ENCODE data around the gene DLGAP1.

DLGAP1 gene

GRCh38 chr18:3538954-3539617 is 916.0 kb downstream of the DLGAP1 start:
- H3K9ac ChIP-seq (ENCODE audit: low read depth in 1 of 2, low read length in 2 of 2): no peak overlapping the region
- H3K27me3 ChIP-seq (ENCODE audit: control insufficient read depth in 1 of 2, insufficient read depth in 2 of 2, low read length in 2 of 2): no peaks in the 10 kb centered on the region
- peaks cover 0 to 15% of the 10 kb centered on the region in 2 donors for H3K4me1 ChIP-seq (ENCODE audit: control insufficient read depth in 1 of 2, insufficient read depth in 2 of 2, low read length in 2 of 2)
- no peaks in the 10 kb centered on the region for H3K9me3 ChIP-seq (ENCODE audit: control insufficient read depth in 1 of 2, low read length in 2 of 2)
- no peaks in the 10 kb centered on the region for H3K36me3 ChIP-seq (ENCODE audit: control insufficient read depth in 1 of 2, insufficient read depth in 2 of 2, low read length in 2 of 2)
- no peak overlapping the region for H3K27ac ChIP-seq (ENCODE audit: low read depth, low read length)
- no peak overlapping the region for H3K4me3 ChIP-seq (ENCODE audit: low read depth in 1 of 2, low read length in 2 of 2)

- peaks cover 0 to 15% of the 10 kb centered on the region in 2 donors for H3K4me1 ChIP-seq (ENCODE audit: control insufficient read depth in 1 of 2, insufficient read depth in 2 of 2, low read length in 2 of 2)
- H3K9ac ChIP-seq (ENCODE audit: low read depth in 1 of 2, low read length in 2 of 2): no peak overlapping the region
- no peaks in the 10 kb centered on the region for H3K27me3 ChIP-seq (ENCODE audit: control insufficient read depth in 1 of 2, insufficient read depth in 2 of 2, low read length in 2 of 2)
- H3K4me3 ChIP-seq (ENCODE audit: low read depth in 1 of 2, low read length in 2 of 2): no peak overlapping the region
- H3K27ac ChIP-seq (ENCODE audit: low read depth, low read length): no peak overlapping the region
- no peaks in the 10 kb centered on the region for H3K36me3 ChIP-seq (ENCODE audit: control insufficient read depth in 1 of 2, insufficient read depth in 2 of 2, low read length in 2 of 2)
- no peaks in the 10 kb centered on the region for H3K9me3 ChIP-seq (ENCODE audit: control insufficient read depth in 1 of 2, low read length in 2 of 2)
Measured at GRCh38 chr18:3538456-3538855, 916.7 kb downstream of the DLGAP1 start.

GRCh38 chr18:3530807-3531206 is 924.3 kb downstream of the DLGAP1 start:
- H3K9me3 ChIP-seq (ENCODE audit: control insufficient read depth in 1 of 2, low read length in 2 of 2): no peaks in the 10 kb centered on the region
- no peak overlapping the region for H3K27ac ChIP-seq (ENCODE audit: low read depth, low read length)
- H3K36me3 ChIP-seq (ENCODE audit: control insufficient read depth in 1 of 2, insufficient read depth in 2 of 2, low read length in 2 of 2): no peaks in the 10 kb centered on the region
- no peaks in the 10 kb centered on the region for H3K27me3 ChIP-seq (ENCODE audit: control insufficient read depth in 1 of 2, insufficient read depth in 2 of 2, low read length in 2 of 2)
- H3K4me1 ChIP-seq (ENCODE audit: control insufficient read depth in 1 of 2, insufficient read depth in 2 of 2, low read length in 2 of 2): peaks cover 0 to 8% of the 10 kb centered on the region in 2 donors
- H3K9ac ChIP-seq (ENCODE audit: low read depth in 1 of 2, low read length in 2 of 2): no peak overlapping the region
- no peak overlapping the region for H3K4me3 ChIP-seq (ENCODE audit: low read depth in 1 of 2, low read length in 2 of 2)

GRCh38 chr18:3529601-3530000 is 925.5 kb downstream of the DLGAP1 start:
- H3K36me3 ChIP-seq (ENCODE audit: control insufficient read depth in 1 of 2, insufficient read depth in 2 of 2, low read length in 2 of 2): no peaks in the 10 kb centered on the region
- no peak overlapping the region for H3K4me3 ChIP-seq (ENCODE audit: low read depth in 1 of 2, low read length in 2 of 2)
- H3K4me1 ChIP-seq (ENCODE audit: control insufficient read depth in 1 of 2, insufficient read depth in 2 of 2, low read length in 2 of 2): peaks cover 0 to 8% of the 10 kb centered on the region in 2 donors
- H3K9ac ChIP-seq (ENCODE audit: low read depth in 1 of 2, low read length in 2 of 2): no peak overlapping the region
- H3K27me3 ChIP-seq (ENCODE audit: control insufficient read depth in 1 of 2, insufficient read depth in 2 of 2, low read length in 2 of 2): no peaks in the 10 kb centered on the region
- H3K9me3 ChIP-seq (ENCODE audit: control insufficient read depth in 1 of 2, low read length in 2 of 2): no peaks in the 10 kb centered on the region
- no peak overlapping the region for H3K27ac ChIP-seq (ENCODE audit: low read depth, low read length)

- no peak overlapping the region for H3K27ac ChIP-seq (ENCODE audit: low read depth, low read length)
Measured at GRCh38 chr18:3529077-3529476, 926.0 kb downstream of the DLGAP1 start.

GRCh38 chr18:3528231-3528630 is 926.9 kb downstream of the DLGAP1 start:
- H3K4me1 ChIP-seq (ENCODE audit: control insufficient read depth in 1 of 2, insufficient read depth in 2 of 2, low read length in 2 of 2): peaks cover 0 to 8% of the 10 kb centered on the region in 2 donors
- no peaks in the 10 kb centered on the region for H3K36me3 ChIP-seq (ENCODE audit: control insufficient read depth in 1 of 2, insufficient read depth in 2 of 2, low read length in 2 of 2)
- H3K9me3 ChIP-seq (ENCODE audit: control insufficient read depth in 1 of 2, low read length in 2 of 2): no peaks in the 10 kb centered on the region
- no peaks in the 10 kb centered on the region for H3K27me3 ChIP-seq (ENCODE audit: control insufficient read depth in 1 of 2, insufficient read depth in 2 of 2, low read length in 2 of 2)
- no peak overlapping the region for H3K4me3 ChIP-seq (ENCODE audit: low read depth in 1 of 2, low read length in 2 of 2)
- no peak overlapping the region for H3K27ac ChIP-seq (ENCODE audit: low read depth, low read length)
- H3K9ac ChIP-seq (ENCODE audit: low read depth in 1 of 2, low read length in 2 of 2): no peak overlapping the region

More at GRCh38 chr18:3529077-3529476, 926.0 kb downstream of the DLGAP1 start:
- H3K4me3 ChIP-seq (ENCODE audit: low read depth in 1 of 2, low read length in 2 of 2): no peak overlapping the region
- no peaks in the 10 kb centered on the region for H3K27me3 ChIP-seq (ENCODE audit: control insufficient read depth in 1 of 2, insufficient read depth in 2 of 2, low read length in 2 of 2)
- H3K4me1 ChIP-seq (ENCODE audit: control insufficient read depth in 1 of 2, insufficient read depth in 2 of 2, low read length in 2 of 2): peaks cover 0 to 8% of the 10 kb centered on the region in 2 donors
- H3K9me3 ChIP-seq (ENCODE audit: control insufficient read depth in 1 of 2, low read length in 2 of 2): no peaks in the 10 kb centered on the region
- H3K9ac ChIP-seq (ENCODE audit: low read depth in 1 of 2, low read length in 2 of 2): no peak overlapping the region
- no peaks in the 10 kb centered on the region for H3K36me3 ChIP-seq (ENCODE audit: control insufficient read depth in 1 of 2, insufficient read depth in 2 of 2, low read length in 2 of 2)

GRCh38 chr18:3526421-3527354 is 928.4 kb downstream of the DLGAP1 start:
- Histone ChIP-seq H3K36me3 (ENCODE audit: control insufficient read depth in 1 of 2, insufficient read depth in 2 of 2, low read length in 2 of 2) (no peaks in the 10 kb centered on the region), H3K27ac (ENCODE audit: low read depth, low read length) (no peak overlapping the region), H3K9me3 (ENCODE audit: control insufficient read depth in 1 of 2, low read length in 2 of 2) (no peaks in the 10 kb centered on the region), H3K4me3 (ENCODE audit: low read depth in 1 of 2, low read length in 2 of 2) (peak overlapping the region; percentile 24 to 39), H3K27me3 (ENCODE audit: control insufficient read depth in 1 of 2, insufficient read depth in 2 of 2, low read length in 2 of 2) (no peaks in the 10 kb centered on the region), H3K9ac (ENCODE audit: low read depth in 1 of 2, low read length in 2 of 2) (peak overlapping the region in 1 of 2 donors; percentile 27), H3K4me1 (ENCODE audit: control insufficient read depth in 1 of 2, insufficient read depth in 2 of 2, low read length in 2 of 2) (peaks cover 0 to 8% of the 10 kb centered on the region in 2 donors)

GRCh38 chr18:3525870-3526420 is 929.2 kb downstream of the DLGAP1 start:
- H3K27ac ChIP-seq (ENCODE audit: low read depth, low read length): no peak overlapping the region
- peaks cover 0 to 8% of the 10 kb centered on the region in 2 donors for H3K4me1 ChIP-seq (ENCODE audit: control insufficient read depth in 1 of 2, insufficient read depth in 2 of 2, low read length in 2 of 2)
- H3K4me3 ChIP-seq (ENCODE audit: low read depth in 1 of 2, low read length in 2 of 2): peak overlapping the region; percentile 24 to 39
- no peaks in the 10 kb centered on the region for H3K27me3 ChIP-seq (ENCODE audit: control insufficient read depth in 1 of 2, insufficient read depth in 2 of 2, low read length in 2 of 2)
- H3K9ac ChIP-seq (ENCODE audit: low read depth in 1 of 2, low read length in 2 of 2): peak overlapping the region in 1 of 2 donors; percentile 27
- no peaks in the 10 kb centered on the region for H3K9me3 ChIP-seq (ENCODE audit: control insufficient read depth in 1 of 2, low read length in 2 of 2)
- no peaks in the 10 kb centered on the region for H3K36me3 ChIP-seq (ENCODE audit: control insufficient read depth in 1 of 2, insufficient read depth in 2 of 2, low read length in 2 of 2)

GRCh38 chr18:3524706-3525105 is 930.4 kb downstream of the DLGAP1 start:
- Histone ChIP-seq H3K4me3 (ENCODE audit: low read depth in 1 of 2, low read length in 2 of 2) (no peak overlapping the region), H3K27me3 (ENCODE audit: control insufficient read depth in 1 of 2, insufficient read depth in 2 of 2, low read length in 2 of 2) (no peaks in the 10 kb centered on the region), H3K4me1 (ENCODE audit: control insufficient read depth in 1 of 2, insufficient read depth in 2 of 2, low read length in 2 of 2) (peaks cover 0 to 8% of the 10 kb centered on the region in 2 donors), H3K36me3 (ENCODE audit: control insufficient read depth in 1 of 2, insufficient read depth in 2 of 2, low read length in 2 of 2) (no peaks in the 10 kb centered on the region), H3K27ac (ENCODE audit: low read depth, low read length) (no peak overlapping the region), H3K9me3 (ENCODE audit: control insufficient read depth in 1 of 2, low read length in 2 of 2) (no peaks in the 10 kb centered on the region), H3K9ac (ENCODE audit: low read depth in 1 of 2, low read length in 2 of 2) (no peak overlapping the region)

Measured in duodenal mucosa (tissue), 2 donors.